ENCODE data around the gene NAV2.

NAV2 gene

DNA sequence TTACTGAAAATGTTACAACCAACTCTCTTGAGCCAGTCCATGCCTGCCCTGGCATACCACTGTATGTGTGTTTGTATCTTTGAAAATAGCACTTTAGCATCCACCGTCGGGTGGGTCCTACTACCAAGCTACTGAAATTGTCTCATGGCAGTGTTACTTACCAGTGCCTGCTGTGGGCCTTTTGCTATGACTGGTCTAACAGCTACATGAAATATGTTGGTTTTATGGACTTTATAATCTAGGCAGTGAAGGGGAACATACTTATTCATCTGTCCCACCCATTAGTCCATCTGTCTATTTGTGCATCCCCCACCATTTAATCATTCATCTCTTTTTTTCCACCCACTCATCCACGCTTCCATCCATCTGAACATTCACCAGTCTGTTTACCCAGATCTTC lies 106.0 kb downstream of the NAV2 start:
- H3K9me3 Mint-ChIP-seq: no peaks in the 10 kb centered on the region
- no peak overlapping the region for H3K27ac Mint-ChIP-seq
- H3K36me3 Mint-ChIP-seq (ENCODE audit: low read depth): no peaks in the 10 kb centered on the region
- no peak overlapping the region for H3K4me3 Mint-ChIP-seq
- no peaks in the 10 kb centered on the region for H3K4me1 Mint-ChIP-seq (ENCODE audit: low read depth)
- H3K27me3 Mint-ChIP-seq: peaks cover 3% of the 10 kb centered on the region

GRCh38 chr11:19819148-19819547 lies 106.5 kb downstream of the NAV2 start:
- Mint-ChIP-seq H3K4me1 (ENCODE audit: low read depth) (no peaks in the 10 kb centered on the region), H3K9me3 (no peaks in the 10 kb centered on the region), H3K27ac (no peak overlapping the region), H3K36me3 (ENCODE audit: low read depth) (no peaks in the 10 kb centered on the region), H3K4me3 (no peak overlapping the region), H3K27me3 (peaks cover 3% of the 10 kb centered on the region)

- Mint-ChIP-seq H3K27ac (no peak overlapping the region), H3K4me3 (no peak overlapping the region), H3K27me3 (peaks cover 3% of the 10 kb centered on the region), H3K9me3 (no peaks in the 10 kb centered on the region), H3K36me3 (ENCODE audit: low read depth) (no peaks in the 10 kb centered on the region), H3K4me1 (ENCODE audit: low read depth) (no peaks in the 10 kb centered on the region)
Measured at GRCh38 chr11:19820100-19820499, 107.5 kb downstream of the NAV2 start.

- Mint-ChIP-seq H3K9me3 (no peaks in the 10 kb centered on the region), H3K4me1 (ENCODE audit: low read depth) (no peaks in the 10 kb centered on the region), H3K27me3 (peaks cover 3% of the 10 kb centered on the region), H3K4me3 (no peak overlapping the region), H3K36me3 (ENCODE audit: low read depth) (no peaks in the 10 kb centered on the region), H3K27ac (no peak overlapping the region)
Measured at GRCh38 chr11:19821412-19821875, 108.8 kb downstream of the NAV2 start.

GRCh38 chr11:19821993-19822392 lies 109.4 kb downstream of the NAV2 start:
- no peaks in the 10 kb centered on the region for H3K9me3 Mint-ChIP-seq
- no peaks in the 10 kb centered on the region for H3K36me3 Mint-ChIP-seq (ENCODE audit: low read depth)
- no peak overlapping the region for H3K4me3 Mint-ChIP-seq
- H3K27ac Mint-ChIP-seq: no peak overlapping the region
- H3K4me1 Mint-ChIP-seq (ENCODE audit: low read depth): no peaks in the 10 kb centered on the region
- peaks cover 3% of the 10 kb centered on the region for H3K27me3 Mint-ChIP-seq

GRCh38 chr11:19822531-19822930 lies 109.9 kb downstream of the NAV2 start:
- no peaks in the 10 kb centered on the region for H3K4me1 Mint-ChIP-seq (ENCODE audit: low read depth)
- no peaks in the 10 kb centered on the region for H3K9me3 Mint-ChIP-seq
- H3K27ac Mint-ChIP-seq: no peak overlapping the region
- H3K36me3 Mint-ChIP-seq (ENCODE audit: low read depth): no peaks in the 10 kb centered on the region
- H3K4me3 Mint-ChIP-seq: no peak overlapping the region
- peaks cover 3% of the 10 kb centered on the region for H3K27me3 Mint-ChIP-seq

DNA sequence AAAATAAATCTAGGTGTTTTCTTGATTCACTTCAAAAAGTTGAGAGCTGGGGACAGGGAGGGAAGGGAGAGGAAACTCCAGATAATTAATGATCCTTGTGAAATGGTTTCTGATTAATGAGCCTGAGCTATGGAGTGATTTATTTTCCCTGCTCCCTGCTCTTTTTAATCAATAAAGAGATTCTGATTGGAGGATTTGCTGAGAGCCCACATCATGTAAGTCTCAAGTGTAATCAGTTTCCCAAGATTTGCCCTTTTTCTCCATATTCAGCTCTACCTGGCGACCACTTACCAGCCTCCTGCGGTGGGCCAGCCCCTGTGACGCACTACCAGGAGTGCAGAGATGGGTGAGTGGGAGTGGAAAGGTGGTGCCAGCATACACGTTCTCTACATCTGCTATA lies 114.0 kb downstream of the NAV2 start:
- Mint-ChIP-seq H3K36me3 (ENCODE audit: low read depth) (no peaks in the 10 kb centered on the region), H3K27ac (no peak overlapping the region), H3K9me3 (no peaks in the 10 kb centered on the region), H3K4me3 (no peak overlapping the region), H3K4me1 (ENCODE audit: low read depth) (no peaks in the 10 kb centered on the region), H3K27me3 (no peaks in the 10 kb centered on the region)

- Mint-ChIP-seq H3K9me3 (no peaks in the 10 kb centered on the region), H3K4me3 (no peak overlapping the region), H3K27ac (no peak overlapping the region), H3K27me3 (no peaks in the 10 kb centered on the region), H3K36me3 (ENCODE audit: low read depth) (no peaks in the 10 kb centered on the region), H3K4me1 (ENCODE audit: low read depth) (no peaks in the 10 kb centered on the region)
Measured at GRCh38 chr11:19827399-19828135, 114.9 kb downstream of the NAV2 start.

- H3K27me3 Mint-ChIP-seq: no peaks in the 10 kb centered on the region
- H3K4me3 Mint-ChIP-seq: no peak overlapping the region
- no peaks in the 10 kb centered on the region for H3K4me1 Mint-ChIP-seq (ENCODE audit: low read depth)
- no peak overlapping the region for H3K27ac Mint-ChIP-seq
- H3K36me3 Mint-ChIP-seq (ENCODE audit: low read depth): no peaks in the 10 kb centered on the region
- no peaks in the 10 kb centered on the region for H3K9me3 Mint-ChIP-seq
Measured at GRCh38 chr11:19828382-19829108, 115.9 kb downstream of the NAV2 start.

- H3K36me3 Mint-ChIP-seq (ENCODE audit: low read depth): no peaks in the 10 kb centered on the region
- no peaks in the 10 kb centered on the region for H3K4me1 Mint-ChIP-seq (ENCODE audit: low read depth)
Measured at GRCh38 chr11:19829109-19829837, 116.6 kb downstream of the NAV2 start.

GRCh38 chr11:19832086-19832750 lies 119.6 kb downstream of the NAV2 start:
- Mint-ChIP-seq H3K36me3 (ENCODE audit: low read depth) (no peaks in the 10 kb centered on the region), H3K27ac (no peak overlapping the region), H3K27me3 (no peaks in the 10 kb centered on the region), H3K4me1 (ENCODE audit: low read depth) (no peaks in the 10 kb centered on the region), H3K4me3 (no peak overlapping the region), H3K9me3 (peaks cover 3% of the 10 kb centered on the region)

More at GRCh38 chr11:19829109-19829837, 116.6 kb downstream of the NAV2 start:
- H3K4me3 Mint-ChIP-seq: no peak overlapping the region
- no peak overlapping the region for H3K27ac Mint-ChIP-seq
- peaks cover 3% of the 10 kb centered on the region for H3K9me3 Mint-ChIP-seq
- H3K27me3 Mint-ChIP-seq: no peaks in the 10 kb centered on the region

- Mint-ChIP-seq H3K9me3 (peaks cover 3% of the 10 kb centered on the region), H3K4me3 (no peak overlapping the region), H3K36me3 (ENCODE audit: low read depth) (no peaks in the 10 kb centered on the region), H3K4me1 (ENCODE audit: low read depth) (no peaks in the 10 kb centered on the region), H3K27me3 (no peaks in the 10 kb centered on the region), H3K27ac (no peak overlapping the region)
Measured at GRCh38 chr11:19832901-19833300, 120.3 kb downstream of the NAV2 start.

DNA sequence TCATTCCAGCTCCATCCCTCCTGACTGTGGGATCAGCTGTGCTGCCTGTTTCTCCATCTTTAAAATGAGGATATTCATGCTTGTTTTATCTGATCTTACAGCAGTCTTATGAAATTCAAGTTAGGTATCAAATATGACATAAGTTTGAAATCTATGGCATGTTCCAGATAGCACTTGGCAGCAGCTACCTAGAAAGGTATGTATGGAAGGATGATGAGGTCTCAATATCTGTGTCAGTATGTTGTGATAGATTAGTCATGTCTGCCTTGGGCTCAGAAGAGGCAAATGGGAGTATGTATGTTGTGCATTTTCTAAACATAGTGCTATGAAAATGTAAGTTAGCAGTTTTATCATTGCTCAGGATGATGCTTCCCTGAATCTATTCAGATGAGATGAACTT lies 122.1 kb downstream of the NAV2 start:
- H3K27me3 Mint-ChIP-seq: no peaks in the 10 kb centered on the region
- H3K4me3 Mint-ChIP-seq: no peak overlapping the region
- no peaks in the 10 kb centered on the region for H3K4me1 Mint-ChIP-seq (ENCODE audit: low read depth)
- peaks cover 3% of the 10 kb centered on the region for H3K9me3 Mint-ChIP-seq
- no peak overlapping the region for H3K27ac Mint-ChIP-seq
- H3K36me3 Mint-ChIP-seq (ENCODE audit: low read depth): no peaks in the 10 kb centered on the region

DNA sequence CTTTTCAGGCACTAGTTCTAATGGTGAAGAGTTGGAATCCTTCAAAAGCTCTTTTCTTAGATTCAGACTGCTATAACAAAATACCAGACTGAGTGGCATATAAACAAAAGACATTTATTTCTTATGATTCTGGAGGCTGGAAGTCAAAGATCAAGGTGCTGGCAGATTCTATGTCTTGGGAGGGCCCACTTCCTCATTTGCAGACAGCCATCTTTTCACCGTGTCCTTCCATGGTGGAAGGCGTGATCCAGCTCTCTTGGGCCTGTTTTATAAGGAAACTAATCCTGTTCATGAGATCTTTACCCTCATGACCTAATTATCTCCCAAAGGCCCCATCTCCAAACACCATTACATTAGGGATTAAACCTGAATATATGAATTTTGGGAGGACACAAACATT lies 124.0 kb downstream of the NAV2 start:
- Mint-ChIP-seq H3K4me1 (ENCODE audit: low read depth) (no peaks in the 10 kb centered on the region), H3K9me3 (peaks cover 3% of the 10 kb centered on the region)

More for the DNA sequence above, 124.0 kb downstream of the NAV2 start:
- no peaks in the 10 kb centered on the region for H3K27me3 Mint-ChIP-seq
- H3K4me3 Mint-ChIP-seq: no peak overlapping the region
- H3K27ac Mint-ChIP-seq: no peak overlapping the region
- H3K36me3 Mint-ChIP-seq (ENCODE audit: low read depth): no peaks in the 10 kb centered on the region

Measured in stimulated activated naive CD8-positive, alpha-beta T cell treated with anti-CD3 and anti-CD28 coated beads, Interleukin-15, Interleukin-2, amounts not matched to agents 100 ng/mL and 50 ng/mL, for 24 hours (primary cell).